Prostate gland (tissue), 2 donors: ENCODE results near the gene TMEM213.

Experiments used
- CTCF ChIP-seq, 4 experiments: fragments of 200-600 bp in 2 of 4; fragments of 450-650 bp in 2 of 4; sonication (generic) in 2 of 4; IDR thresholded peaks; 1 replicate in 3 of 4; 2 replicates in 1 of 4; pipeline ENCODE4 v1.5.1; 2016 to 2019; ENCODE audit warnings: antibody characterized with exemption in 4 of 4, mild to moderate bottlenecking in 2 of 4, moderate library complexity in 2 of 4
- POLR2A ChIP-seq: fragments of 450-650 bp; IDR thresholded peaks from one replicate; pipeline ENCODE4 v1.6.1; 2016; ENCODE audit warnings: antibody characterized with exemption, mild to moderate bottlenecking
- POLR2AphosphoS5 ChIP-seq: sonication (generic); formaldehyde crosslinking; IDR thresholded peaks from one replicate; pipeline ENCODE4 v1.6.1; 2017; ENCODE audit warnings: antibody characterized with exemption

GRCh38 chr7:138887085-138887710 lies 89.4 kb downstream of the TMEM213 start:
- TF ChIP-seq CTCF (IDR thresholded peaks at IDR 0.05) (no peak), POLR2A (no peak), POLR2AphosphoS5 (no peak)
